Astrocyte of the spinal cord (primary cell): ENCODE results near the gene FAM168A.

Source experiments
- DNase-seq: peaks from one replicate; pipeline ENCODE4 v3.0.0; 2011; ENCODE audit warnings: low read depth, low spot score
- H3K4me3 ChIP-seq: 2 replicates; pipeline ENCODE4 v1.5.1; 2011; ENCODE audit warnings: low read depth, mild to moderate bottlenecking, low read length, moderate library complexity
- in situ Hi-C: cut with HindIII; loops from 2 replicates; pipeline ENCODE4 v1.10.0; 2017; ENCODE audit warnings: low sequenced_read_pairs
- TF ChIP-seq, protein P1 (sequence below): IDR thresholded peaks from 2 replicates; pipeline ENCODE4 v1.5.1; 2012; ENCODE audit warnings: low read depth, mild to moderate bottlenecking, low read length, inconsistent platforms

The FAM168A gene

DNA sequence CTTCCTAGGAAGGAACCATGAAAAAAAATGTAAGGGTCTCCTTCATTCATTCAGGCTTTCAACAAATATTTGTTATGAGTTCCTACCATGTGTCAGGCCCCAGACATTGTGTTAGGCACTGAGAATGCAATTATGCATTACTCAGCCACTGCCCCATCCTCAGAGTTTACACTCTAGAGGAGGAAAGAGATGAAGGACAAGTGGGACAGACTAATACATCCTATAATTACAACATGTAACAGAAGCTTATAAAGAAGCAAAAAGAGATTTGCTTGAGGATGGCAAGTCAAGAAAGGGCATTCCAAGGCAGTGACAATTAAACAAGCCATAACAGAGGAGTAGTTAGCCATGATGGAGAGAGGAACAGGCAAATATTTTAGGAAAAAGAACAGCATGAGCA lies 78.6 kb downstream of the FAM168A start:
- in situ Hi-C loops = no loop called here
- TF ChIP-seq, protein P1, sequence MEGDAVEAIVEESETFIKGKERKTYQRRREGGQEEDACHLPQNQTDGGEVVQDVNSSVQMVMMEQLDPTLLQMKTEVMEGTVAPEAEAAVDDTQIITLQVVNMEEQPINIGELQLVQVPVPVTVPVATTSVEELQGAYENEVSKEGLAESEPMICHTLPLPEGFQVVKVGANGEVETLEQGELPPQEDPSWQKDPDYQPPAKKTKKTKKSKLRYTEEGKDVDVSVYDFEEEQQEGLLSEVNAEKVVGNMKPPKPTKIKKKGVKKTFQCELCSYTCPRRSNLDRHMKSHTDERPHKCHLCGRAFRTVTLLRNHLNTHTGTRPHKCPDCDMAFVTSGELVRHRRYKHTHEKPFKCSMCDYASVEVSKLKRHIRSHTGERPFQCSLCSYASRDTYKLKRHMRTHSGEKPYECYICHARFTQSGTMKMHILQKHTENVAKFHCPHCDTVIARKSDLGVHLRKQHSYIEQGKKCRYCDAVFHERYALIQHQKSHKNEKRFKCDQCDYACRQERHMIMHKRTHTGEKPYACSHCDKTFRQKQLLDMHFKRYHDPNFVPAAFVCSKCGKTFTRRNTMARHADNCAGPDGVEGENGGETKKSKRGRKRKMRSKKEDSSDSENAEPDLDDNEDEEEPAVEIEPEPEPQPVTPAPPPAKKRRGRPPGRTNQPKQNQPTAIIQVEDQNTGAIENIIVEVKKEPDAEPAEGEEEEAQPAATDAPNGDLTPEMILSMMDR = no peak
- no peak for DNase-seq
- no peak overlapping the region for H3K4me3 ChIP-seq

DNA sequence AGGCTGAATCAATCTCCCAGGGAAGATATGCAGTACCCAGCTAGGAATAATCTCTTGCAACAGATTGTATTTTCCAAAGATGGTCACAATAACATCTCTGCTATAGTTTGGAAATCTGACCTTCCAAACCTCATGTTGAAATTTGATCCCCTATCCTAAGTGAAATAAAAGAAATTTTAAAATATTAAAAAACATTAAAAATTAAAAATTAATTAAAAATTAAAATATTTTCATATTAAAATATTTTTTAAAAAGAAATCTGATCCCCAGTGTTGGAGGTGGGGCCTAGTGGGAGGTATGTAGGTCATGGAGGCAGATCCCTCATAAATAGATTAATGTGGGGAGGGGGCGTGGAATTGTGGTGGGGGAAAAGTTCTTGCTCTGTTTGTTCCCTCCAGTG lies 79.7 kb downstream of the FAM168A start:
- in situ Hi-C loops = no loop called here
- no peak for DNase-seq
- H3K4me3 ChIP-seq = no peak overlapping the region
- TF ChIP-seq, protein P1 = no peak

GRCh38 chr11:73516080-73516479 lies 81.8 kb downstream of the FAM168A start:
- TF ChIP-seq, protein P1 = no peak
- in situ Hi-C loops = no loop called here
- no peak overlapping the region for H3K4me3 ChIP-seq
- no peak for DNase-seq

DNA sequence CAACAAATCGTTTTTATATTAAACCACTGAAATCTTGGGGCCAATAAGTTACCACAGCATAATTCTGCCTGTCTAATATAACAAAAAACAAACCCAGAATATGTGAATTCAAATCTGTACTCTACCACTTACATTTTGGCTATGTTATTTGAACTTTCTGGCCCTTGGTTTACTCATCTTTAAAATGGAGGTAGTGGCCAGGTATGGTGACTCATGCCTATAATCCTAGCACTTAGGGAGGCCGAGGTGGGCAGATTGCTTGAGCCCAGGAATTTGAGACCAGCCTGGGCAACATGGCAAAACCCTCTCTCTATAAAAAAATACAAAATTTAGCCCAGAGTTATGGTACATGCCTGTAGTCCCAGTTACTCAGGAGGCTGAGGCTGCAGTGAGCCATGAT lies 84.2 kb downstream of the FAM168A start:
- H3K4me3 ChIP-seq = no peak overlapping the region
- TF ChIP-seq, protein P1 = no peak
- DNase-seq = no peak
- in situ Hi-C loops = no loop called here

DNA sequence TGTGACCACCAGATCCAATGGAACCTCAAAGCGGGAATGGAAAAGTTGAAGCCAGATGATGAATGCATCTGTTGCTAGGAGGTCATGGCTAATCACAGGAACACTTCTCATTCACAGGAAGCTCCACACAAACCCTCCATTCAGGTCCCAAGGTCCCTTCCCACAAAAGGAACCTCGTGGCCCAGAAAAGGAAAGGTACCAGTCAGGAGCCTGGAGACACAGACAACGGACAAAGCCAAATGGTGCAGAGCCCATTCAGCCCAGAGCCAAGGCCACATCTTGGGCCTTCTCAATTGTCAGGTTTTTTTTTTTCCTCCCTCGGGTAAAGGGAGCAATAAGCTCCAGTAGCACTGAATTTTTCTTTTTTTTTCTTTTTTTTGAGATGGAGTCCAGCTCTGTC lies 87.0 kb downstream of the FAM168A start:
- TF ChIP-seq, protein P1 = no peak
- no peak overlapping the region for H3K4me3 ChIP-seq
- no peak for DNase-seq
- in situ Hi-C loops = no loop called here

GRCh38 chr11:73510106-73510505 lies 87.8 kb downstream of the FAM168A start:
- TF ChIP-seq, protein P1 = no peak
- DNase-seq = no peak
- in situ Hi-C loops = no loop called here
- no peak overlapping the region for H3K4me3 ChIP-seq

DNA sequence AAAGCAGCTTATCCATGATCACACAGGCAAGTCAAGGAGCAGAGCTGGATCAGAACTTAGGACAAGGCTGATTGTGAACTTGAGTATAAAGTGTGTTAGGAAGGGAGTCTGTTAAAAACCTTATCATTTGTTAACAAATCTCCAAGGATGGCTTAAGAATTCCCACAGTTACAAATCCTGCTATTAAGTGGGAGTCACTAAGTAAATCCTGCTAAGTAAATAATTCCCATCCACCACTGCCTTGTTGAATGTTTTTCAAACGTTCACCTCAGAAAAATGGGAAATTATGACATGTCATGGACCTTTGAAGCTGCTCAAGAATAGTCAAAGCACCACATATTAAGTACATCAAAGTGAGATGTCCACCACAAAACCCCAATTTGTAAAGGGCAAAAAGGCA lies 88.7 kb downstream of the FAM168A start:
- TF ChIP-seq, protein P1 = no peak
- no peak overlapping the region for H3K4me3 ChIP-seq
- in situ Hi-C loops = no loop called here
- DNase-seq = no peak
